ENCODE data around the gene TLR6.

TLR6 gene

DNA sequence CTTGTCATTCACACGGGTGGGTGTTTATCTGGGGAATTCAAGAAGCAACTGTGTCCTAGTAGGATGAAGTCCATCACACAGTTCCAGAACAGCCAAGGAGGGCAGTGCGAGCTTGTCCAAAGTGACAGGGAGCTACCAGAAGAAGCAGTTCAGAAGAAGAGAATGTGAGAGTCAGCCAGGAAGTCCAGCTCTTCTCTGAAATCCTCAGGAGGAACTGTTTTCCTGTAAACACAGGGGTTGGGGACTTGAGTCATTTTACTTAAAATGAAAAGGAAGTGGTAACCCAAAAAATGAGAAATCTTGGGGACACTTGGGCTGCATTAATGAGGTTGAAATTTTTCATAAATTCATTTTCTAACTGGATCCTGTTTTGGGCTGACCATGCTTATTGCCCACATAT, 65.6 kb downstream of the TLR6 start:
- TF ChIP-seq, protein P1, sequence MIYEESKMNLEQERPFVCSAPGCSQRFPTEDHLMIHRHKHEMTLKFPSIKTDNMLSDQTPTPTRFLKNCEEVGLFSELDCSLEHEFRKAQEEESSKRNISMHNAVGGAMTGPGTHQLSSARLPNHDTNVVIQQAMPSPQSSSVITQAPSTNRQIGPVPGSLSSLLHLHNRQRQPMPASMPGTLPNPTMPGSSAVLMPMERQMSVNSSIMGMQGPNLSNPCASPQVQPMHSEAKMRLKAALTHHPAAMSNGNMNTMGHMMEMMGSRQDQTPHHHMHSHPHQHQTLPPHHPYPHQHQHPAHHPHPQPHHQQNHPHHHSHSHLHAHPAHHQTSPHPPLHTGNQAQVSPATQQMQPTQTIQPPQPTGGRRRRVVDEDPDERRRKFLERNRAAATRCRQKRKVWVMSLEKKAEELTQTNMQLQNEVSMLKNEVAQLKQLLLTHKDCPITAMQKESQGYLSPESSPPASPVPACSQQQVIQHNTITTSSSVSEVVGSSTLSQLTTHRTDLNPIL (CRISPR knock-in tag; IDR thresholded peaks at IDR 0.05; ENCODE audit: low read depth), result no peak
- TF ChIP-seq TOX (CRISPR knock-in tag; IDR thresholded peaks at IDR 0.05; ENCODE audit: borderline replicate concordance), result no peak
- TF ChIP-seq, protein P2, sequence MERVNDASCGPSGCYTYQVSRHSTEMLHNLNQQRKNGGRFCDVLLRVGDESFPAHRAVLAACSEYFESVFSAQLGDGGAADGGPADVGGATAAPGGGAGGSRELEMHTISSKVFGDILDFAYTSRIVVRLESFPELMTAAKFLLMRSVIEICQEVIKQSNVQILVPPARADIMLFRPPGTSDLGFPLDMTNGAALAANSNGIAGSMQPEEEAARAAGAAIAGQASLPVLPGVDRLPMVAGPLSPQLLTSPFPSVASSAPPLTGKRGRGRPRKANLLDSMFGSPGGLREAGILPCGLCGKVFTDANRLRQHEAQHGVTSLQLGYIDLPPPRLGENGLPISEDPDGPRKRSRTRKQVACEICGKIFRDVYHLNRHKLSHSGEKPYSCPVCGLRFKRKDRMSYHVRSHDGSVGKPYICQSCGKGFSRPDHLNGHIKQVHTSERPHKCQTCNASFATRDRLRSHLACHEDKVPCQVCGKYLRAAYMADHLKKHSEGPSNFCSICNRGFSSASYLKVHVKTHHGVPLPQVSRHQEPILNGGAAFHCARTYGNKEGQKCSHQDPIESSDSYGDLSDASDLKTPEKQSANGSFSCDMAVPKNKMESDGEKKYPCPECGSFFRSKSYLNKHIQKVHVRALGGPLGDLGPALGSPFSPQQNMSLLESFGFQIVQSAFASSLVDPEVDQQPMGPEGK (CRISPR knock-in tag; IDR thresholded peaks at IDR 0.05; ENCODE audit: borderline replicate concordance), result no peak
- no peak for TF ChIP-seq PPARA (CRISPR knock-in tag; IDR thresholded peaks at IDR 0.05; ENCODE audit: borderline replicate concordance)
- no peak for TF ChIP-seq ARNTL (CRISPR knock-in tag; IDR thresholded peaks at IDR 0.05; ENCODE audit: borderline replicate concordance, low read depth)
- TF ChIP-seq, protein P3, sequence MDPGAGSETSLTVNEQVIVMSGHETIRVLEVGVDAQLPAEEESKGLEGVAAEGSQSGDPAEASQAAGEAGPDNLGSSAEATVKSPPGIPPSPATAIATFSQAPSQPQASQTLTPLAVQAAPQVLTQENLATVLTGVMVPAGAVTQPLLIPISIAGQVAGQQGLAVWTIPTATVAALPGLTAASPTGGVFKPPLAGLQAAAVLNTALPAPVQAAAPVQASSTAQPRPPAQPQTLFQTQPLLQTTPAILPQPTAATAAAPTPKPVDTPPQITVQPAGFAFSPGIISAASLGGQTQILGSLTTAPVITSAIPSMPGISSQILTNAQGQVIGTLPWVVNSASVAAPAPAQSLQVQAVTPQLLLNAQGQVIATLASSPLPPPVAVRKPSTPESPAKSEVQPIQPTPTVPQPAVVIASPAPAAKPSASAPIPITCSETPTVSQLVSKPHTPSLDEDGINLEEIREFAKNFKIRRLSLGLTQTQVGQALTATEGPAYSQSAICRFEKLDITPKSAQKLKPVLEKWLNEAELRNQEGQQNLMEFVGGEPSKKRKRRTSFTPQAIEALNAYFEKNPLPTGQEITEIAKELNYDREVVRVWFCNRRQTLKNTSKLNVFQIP (CRISPR knock-in tag; IDR thresholded peaks at IDR 0.05; ENCODE audit: borderline replicate concordance, low read depth), result no peak
- TF ChIP-seq ZFP3 (CRISPR knock-in tag; IDR thresholded peaks at IDR 0.05), result no peak
- no peak for ATAC-seq

DNA sequence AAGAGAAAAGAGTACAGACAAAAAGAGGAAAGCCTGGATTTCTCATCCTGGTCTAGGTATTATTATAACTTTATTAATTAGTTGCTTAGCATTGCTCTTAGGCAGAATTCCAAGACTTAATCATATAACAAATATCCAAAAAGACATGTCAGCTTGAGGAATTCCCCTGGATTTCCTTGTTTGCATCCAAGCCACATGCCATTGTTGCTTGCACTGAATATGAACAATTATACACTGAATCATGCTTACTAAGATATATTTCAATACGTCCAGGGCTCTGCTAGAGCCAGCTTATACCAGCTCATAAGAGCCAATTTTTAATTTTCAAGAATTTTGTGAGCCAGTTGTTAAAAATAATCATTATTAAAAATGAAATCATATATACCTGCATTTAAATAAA, 68.3 kb downstream of the TLR6 start:
- ATAC-seq, result no peak
- no peak for TF ChIP-seq BACH2 (CRISPR knock-in tag; IDR thresholded peaks at IDR 0.05; ENCODE audit: borderline replicate concordance)
- no peak for TF ChIP-seq ZFP3 (CRISPR knock-in tag; IDR thresholded peaks at IDR 0.05)
- no peak for TF ChIP-seq OSR1 (CRISPR knock-in tag; IDR thresholded peaks at IDR 0.05)
- TF ChIP-seq ISL1 (CRISPR knock-in tag; IDR thresholded peaks at IDR 0.05), result no peak
- no peak for TF ChIP-seq ZFP30 (CRISPR knock-in tag; IDR thresholded peaks at IDR 0.05)
- no peak for TF ChIP-seq ZC3H10 (CRISPR knock-in tag; IDR thresholded peaks at IDR 0.05)
- no peak for TF ChIP-seq ZNF8 (CRISPR knock-in tag; IDR thresholded peaks at IDR 0.05)
- TF ChIP-seq PPARA (CRISPR knock-in tag; IDR thresholded peaks at IDR 0.05; ENCODE audit: borderline replicate concordance), result no peak
- TF ChIP-seq, protein P1 (CRISPR knock-in tag; IDR thresholded peaks at IDR 0.05; ENCODE audit: low read depth), result no peak
- TF ChIP-seq ARNTL (CRISPR knock-in tag; IDR thresholded peaks at IDR 0.05; ENCODE audit: borderline replicate concordance, low read depth), result no peak
- no peak for TF ChIP-seq TOX (CRISPR knock-in tag; IDR thresholded peaks at IDR 0.05; ENCODE audit: borderline replicate concordance)
- no peak for TF ChIP-seq ZNF70 (CRISPR knock-in tag; IDR thresholded peaks at IDR 0.05)
- TF ChIP-seq ESRRG (CRISPR knock-in tag; IDR thresholded peaks at IDR 0.05), result no peak

DNA sequence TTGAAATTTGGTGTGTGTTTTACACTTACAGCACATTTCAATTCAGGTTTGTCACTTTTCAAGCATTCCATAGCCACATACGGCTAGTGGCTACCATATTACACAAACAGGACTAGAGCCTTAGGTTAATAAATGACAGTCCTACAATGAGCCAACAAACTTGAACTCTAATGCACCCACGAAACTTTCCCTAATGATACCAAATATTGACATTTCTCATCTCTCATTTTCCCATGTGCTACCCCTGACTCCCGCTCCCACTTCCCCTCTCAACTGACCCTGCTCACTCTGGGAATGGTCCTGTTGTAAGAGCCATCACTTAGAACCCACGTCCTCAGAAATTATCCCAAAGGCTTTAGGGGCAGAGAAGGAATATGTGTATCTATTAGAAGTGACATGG, 68.9 kb downstream of the TLR6 start:
- ATAC-seq, result no peak
- TF ChIP-seq ISL1 (CRISPR knock-in tag; IDR thresholded peaks at IDR 0.05), result no peak
- TF ChIP-seq, protein P4, sequence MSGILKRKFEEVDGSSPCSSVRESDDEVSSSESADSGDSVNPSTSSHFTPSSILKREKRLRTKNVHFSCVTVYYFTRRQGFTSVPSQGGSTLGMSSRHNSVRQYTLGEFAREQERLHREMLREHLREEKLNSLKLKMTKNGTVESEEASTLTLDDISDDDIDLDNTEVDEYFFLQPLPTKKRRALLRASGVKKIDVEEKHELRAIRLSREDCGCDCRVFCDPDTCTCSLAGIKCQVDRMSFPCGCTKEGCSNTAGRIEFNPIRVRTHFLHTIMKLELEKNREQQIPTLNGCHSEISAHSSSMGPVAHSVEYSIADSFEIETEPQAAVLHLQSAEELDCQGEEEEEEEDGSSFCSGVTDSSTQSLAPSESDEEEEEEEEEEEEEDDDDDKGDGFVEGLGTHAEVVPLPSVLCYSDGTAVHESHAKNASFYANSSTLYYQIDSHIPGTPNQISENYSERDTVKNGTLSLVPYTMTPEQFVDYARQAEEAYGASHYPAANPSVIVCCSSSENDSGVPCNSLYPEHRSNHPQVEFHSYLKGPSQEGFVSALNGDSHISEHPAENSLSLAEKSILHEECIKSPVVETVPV (CRISPR knock-in tag; IDR thresholded peaks at IDR 0.05), result no peak
- no peak for TF ChIP-seq PPARA (CRISPR knock-in tag; IDR thresholded peaks at IDR 0.05; ENCODE audit: borderline replicate concordance)
- no peak for TF ChIP-seq RARB (CRISPR knock-in tag; IDR thresholded peaks at IDR 0.05)
- TF ChIP-seq, protein P5, sequence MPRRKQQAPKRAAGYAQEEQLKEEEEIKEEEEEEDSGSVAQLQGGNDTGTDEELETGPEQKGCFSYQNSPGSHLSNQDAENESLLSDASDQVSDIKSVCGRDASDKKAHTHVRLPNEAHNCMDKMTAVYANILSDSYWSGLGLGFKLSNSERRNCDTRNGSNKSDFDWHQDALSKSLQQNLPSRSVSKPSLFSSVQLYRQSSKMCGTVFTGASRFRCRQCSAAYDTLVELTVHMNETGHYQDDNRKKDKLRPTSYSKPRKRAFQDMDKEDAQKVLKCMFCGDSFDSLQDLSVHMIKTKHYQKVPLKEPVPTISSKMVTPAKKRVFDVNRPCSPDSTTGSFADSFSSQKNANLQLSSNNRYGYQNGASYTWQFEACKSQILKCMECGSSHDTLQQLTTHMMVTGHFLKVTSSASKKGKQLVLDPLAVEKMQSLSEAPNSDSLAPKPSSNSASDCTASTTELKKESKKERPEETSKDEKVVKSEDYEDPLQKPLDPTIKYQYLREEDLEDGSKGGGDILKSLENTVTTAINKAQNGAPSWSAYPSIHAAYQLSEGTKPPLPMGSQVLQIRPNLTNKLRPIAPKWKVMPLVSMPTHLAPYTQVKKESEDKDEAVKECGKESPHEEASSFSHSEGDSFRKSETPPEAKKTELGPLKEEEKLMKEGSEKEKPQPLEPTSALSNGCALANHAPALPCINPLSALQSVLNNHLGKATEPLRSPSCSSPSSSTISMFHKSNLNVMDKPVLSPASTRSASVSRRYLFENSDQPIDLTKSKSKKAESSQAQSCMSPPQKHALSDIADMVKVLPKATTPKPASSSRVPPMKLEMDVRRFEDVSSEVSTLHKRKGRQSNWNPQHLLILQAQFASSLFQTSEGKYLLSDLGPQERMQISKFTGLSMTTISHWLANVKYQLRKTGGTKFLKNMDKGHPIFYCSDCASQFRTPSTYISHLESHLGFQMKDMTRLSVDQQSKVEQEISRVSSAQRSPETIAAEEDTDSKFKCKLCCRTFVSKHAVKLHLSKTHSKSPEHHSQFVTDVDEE (CRISPR knock-in tag; IDR thresholded peaks at IDR 0.05), result no peak
- no peak for TF ChIP-seq ZC3H10 (CRISPR knock-in tag; IDR thresholded peaks at IDR 0.05)
- TF ChIP-seq ZFP3 (CRISPR knock-in tag; IDR thresholded peaks at IDR 0.05), result no peak
- TF ChIP-seq, protein P1 (CRISPR knock-in tag; IDR thresholded peaks at IDR 0.05; ENCODE audit: low read depth), result no peak
- no peak for TF ChIP-seq ZNF8 (CRISPR knock-in tag; IDR thresholded peaks at IDR 0.05)
- TF ChIP-seq TOX (CRISPR knock-in tag; IDR thresholded peaks at IDR 0.05; ENCODE audit: borderline replicate concordance), result no peak
- TF ChIP-seq, protein P2 (CRISPR knock-in tag; IDR thresholded peaks at IDR 0.05; ENCODE audit: borderline replicate concordance), result no peak
- no peak for TF ChIP-seq ARNTL (CRISPR knock-in tag; IDR thresholded peaks at IDR 0.05; ENCODE audit: borderline replicate concordance, low read depth)
- no peak for TF ChIP-seq BACH2 (CRISPR knock-in tag; IDR thresholded peaks at IDR 0.05; ENCODE audit: borderline replicate concordance)
- no peak for TF ChIP-seq ZFP30 (CRISPR knock-in tag; IDR thresholded peaks at IDR 0.05)
- TF ChIP-seq TCF4 (CRISPR knock-in tag; IDR thresholded peaks at IDR 0.05; ENCODE audit: borderline replicate concordance), result no peak
- no peak for TF ChIP-seq GLIS3 (CRISPR knock-in tag; IDR thresholded peaks at IDR 0.05)
- TF ChIP-seq ZNF565 (CRISPR knock-in tag; conservative IDR thresholded peaks at IDR 0.05; ENCODE audit: low read depth), result no peak

All from SK-N-SH treated with all-trans-retinoic acid at 6 μM for 48 hours (cell line).